ENCODE measurements around the gene AKR7A3.

GRCh38 chr1:19329611-19330010 is 41.0 kb upstream of the AKR7A3 start:
- TF ChIP-seq SMAD5 (IDR thresholded peaks at IDR 0.05; ENCODE audit: low read depth): no peak
- no peak for TF ChIP-seq EZH2 (IDR thresholded peaks at IDR 0.05; ENCODE audit: borderline replicate concordance, control insufficient read depth, low read depth, low read length)
- no peak for TF ChIP-seq MAX (IDR thresholded peaks at IDR 0.05; ENCODE audit: low read depth, low read length)
- no peak for TF ChIP-seq CTCF (IDR thresholded peaks at IDR 0.05 in 2 of 3, conservative IDR thresholded peaks at IDR 0.05 in 1 of 3; ENCODE audit: control insufficient read depth in 2 of 3, extremely low read depth in 1 of 3, insufficient read depth in 1 of 3, low read depth in 3 of 3, low read length in 3 of 3)
- TF ChIP-seq POLR2A (IDR thresholded peaks at IDR 0.05; ENCODE audit: low read depth, low read length): no peak
- TF ChIP-seq USF2 (IDR thresholded peaks at IDR 0.05; ENCODE audit: borderline replicate concordance, low read depth, low read length): no peak
- TF ChIP-seq LARP7 (IDR thresholded peaks at IDR 0.05): no peak
- no peak for TF ChIP-seq POLR2AphosphoS2 (IDR thresholded peaks at IDR 0.05; ENCODE audit: low read depth, low read length)
- TF ChIP-seq ZNF274 (IDR thresholded peaks at IDR 0.05; ENCODE audit: insufficient read depth, insufficient read length): no peak
- TF ChIP-seq CEBPB (IDR thresholded peaks at IDR 0.05; ENCODE audit: borderline replicate concordance in 1 of 2, low read depth in 2 of 2, low read length in 2 of 2): no peak

All from GM12878 (cell line).